OCI-LY7 (cell line): Measurements from ENCODE around the gene PSTPIP2. TPM values are rescaled to one million over a fixed set of nuclear protein-coding genes. Genes with fewer than 3 reads are reported as not detected.

ENCODE experiments used
- BruUV-seq: library from RNA; stranded (reverse); fragments of 400-500 nt; replicated peaks from 2 replicates; lab custom pipeline; 2021; lab: Mats Ljungman, UMichigan
- CTCF ChIA-PET: fragments of 300-600 bp; sonication (Branson Sonifier 250); formaldehyde crosslinking; loops from one replicate; lab custom pipeline; 2022; ENCODE audit warnings: antibody characterized with exemption; ENCODE audit not compliant: unreplicated experiment; lab: Charles Lee
- POLR2A ChIA-PET: fragments of 300-600 bp; sonication (Branson Sonifier 250); formaldehyde crosslinking; loops from one replicate; lab custom pipeline; 2022; ENCODE audit warnings: antibody characterized with exemption; lab: Charles Lee
- DNase-seq: peaks from one replicate; pipeline ENCODE4 v3.0.0-alpha.2; 2015; ENCODE audit warnings: low spot score
- H2AFZ ChIP-seq: fragments of 200-600 bp; sonication (generic), shearing (Covaris generic); 2 replicates; pipeline ENCODE4 v1.6.1; 2014; ENCODE audit warnings: mild to moderate bottlenecking, antibody characterized with exemption, low read length, moderate library complexity
- H3K27ac ChIP-seq: fragments of 200-600 bp; sonication (generic); 2 replicates; pipeline ENCODE4 v1.5.1; 2014; ENCODE audit warnings: mixed run types, low read depth, mild to moderate bottlenecking, moderate library complexity, low read length, inconsistent platforms; ENCODE audit not compliant: poor library complexity, severe bottlenecking
- H3K36me3 ChIP-seq: fragments of 200-600 bp; sonication (generic); 2 replicates; pipeline ENCODE4 v1.6.1; 2014; ENCODE audit warnings: mild to moderate bottlenecking, antibody characterized with exemption, low read length, moderate library complexity, mixed read lengths; ENCODE audit not compliant: insufficient read depth
- H3K4me1 ChIP-seq: fragments of 200-600 bp; sonication (generic); 2 replicates; pipeline ENCODE4 v1.5.1; 2014; ENCODE audit warnings: mild to moderate bottlenecking, low read length; ENCODE audit not compliant: insufficient read depth, poor library complexity, severe bottlenecking
- H3K4me2 ChIP-seq: fragments of 200-600 bp; sonication (generic); 2 replicates; pipeline ENCODE4 v1.6.1; 2014; ENCODE audit warnings: mild to moderate bottlenecking, low read length
- H3K4me3 ChIP-seq: fragments of 200-600 bp; sonication (generic); 2 replicates; pipeline ENCODE4 v1.5.1; 2014; ENCODE audit warnings: mild to moderate bottlenecking, low read depth, low read length; ENCODE audit not compliant: poor library complexity, severe bottlenecking
- H3K79me2 ChIP-seq: fragments of 200-600 bp; sonication (generic); 2 replicates; pipeline ENCODE4 v1.6.1; 2016; ENCODE audit warnings: low read depth, mild to moderate bottlenecking, low read length, moderate library complexity, mixed read lengths; ENCODE audit not compliant: insufficient read depth
- H3K9me2 ChIP-seq: fragments of 200-600 bp; sonication (generic); 2 replicates; pipeline ENCODE4 v1.6.1; 2016; ENCODE audit warnings: mild to moderate bottlenecking, low read length, mixed read lengths; ENCODE audit not compliant: insufficient read depth
- H3K9me3 ChIP-seq: fragments of 200-600 bp; sonication (generic); 2 replicates; pipeline ENCODE4 v1.6.1; 2014; ENCODE audit warnings: mild to moderate bottlenecking, mixed run types, low read length, mixed read lengths
- H4K20me1 ChIP-seq: fragments of 200-600 bp; sonication (generic); 2 replicates; pipeline ENCODE4 v1.6.1; 2014; ENCODE audit warnings: mild to moderate bottlenecking, antibody characterized with exemption, low read length, moderate library complexity, mixed read lengths; ENCODE audit not compliant: insufficient read depth
- EZH2phosphoT487 ChIP-seq: fragments of 200-600 bp; sonication (generic); IDR thresholded peaks from 2 replicates; pipeline ENCODE4 v1.6.1; 2018; ENCODE audit warnings: low read depth, borderline replicate concordance, mild to moderate bottlenecking, mixed run types, antibody characterized with exemption, low read length, moderate library complexity, mixed read lengths
- intact Hi-C: fragments of 100-400 bp; cut with micrococcal nuclease; formaldehyde crosslinking; loops from one replicate; pipeline ENCODE4 v1.10.0; 2022; ENCODE audit not compliant: unreplicated experiment
- total RNA-seq, 2 experiments: library from RNA; depleted of rRNA in 1 of 2; stranded (reverse); fragments of >200 nt in 1 of 2; shearing (Covaris generic) in 1 of 2; gene quantifications; 2 replicates each; pipeline ENCODE4 v1.2.3, GENCODE V29; 2014 to 2022
- TF ChIP-seq, protein P1 (sequence below): fragments of 200-600 bp; sonication (generic); conservative IDR thresholded peaks from 2 replicates; pipeline ENCODE4 v1.5.1; 2014; ENCODE audit warnings: mild to moderate bottlenecking, antibody characterized with exemption, low read length, moderate library complexity, mixed read lengths

Gene PSTPIP2
- total RNA-seq, 2 experiments from 2014 or later = not detected

DNA sequence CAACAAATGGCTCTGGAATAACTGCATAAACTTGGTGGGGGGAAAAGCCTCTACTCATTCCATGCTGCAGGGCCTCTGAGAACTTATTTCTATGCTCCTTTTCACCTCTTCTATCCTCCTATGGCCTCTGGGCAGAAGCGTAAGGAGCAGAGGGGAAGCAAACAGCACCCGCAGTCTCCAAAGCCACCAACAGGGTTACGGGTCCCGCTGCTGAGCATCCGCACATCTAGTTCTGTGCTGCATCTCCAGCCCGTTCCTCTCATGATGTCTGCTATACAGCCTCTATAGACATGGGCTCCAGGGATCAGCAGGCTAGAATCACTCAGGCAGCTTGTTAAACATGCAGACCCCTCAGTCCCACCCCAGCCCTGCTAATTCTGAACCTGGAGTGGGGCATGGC, 25.9 kb downstream of the PSTPIP2 start:
- Histone ChIP-seq H3K36me3 (no peaks in the 10 kb centered on the region), H3K79me2 (no peaks in the 10 kb centered on the region), H3K9me3 (no peaks in the 10 kb centered on the region), H4K20me1 (no peaks in the 10 kb centered on the region), H3K9me2 (no peaks in the 10 kb centered on the region), H3K4me3 (no peak overlapping the region), H3K4me1 (no peaks in the 10 kb centered on the region), H2AFZ (no peak overlapping the region), H3K27ac (no peak overlapping the region), H3K4me2 (no peak overlapping the region)
- no peak for DNase-seq
- intact Hi-C loops = no loop called here
- POLR2A ChIA-PET = interaction anchor here (0.5 kb wide), 1 partner anchor 13 kb away, joined by 4 read pairs; no protein-coding TSS in a partner anchor
- CTCF ChIA-PET = no interaction called here
- no TSS peak for BruUV-seq
- TF ChIP-seq EZH2phosphoT487 = no peak
- TF ChIP-seq, protein P1, sequence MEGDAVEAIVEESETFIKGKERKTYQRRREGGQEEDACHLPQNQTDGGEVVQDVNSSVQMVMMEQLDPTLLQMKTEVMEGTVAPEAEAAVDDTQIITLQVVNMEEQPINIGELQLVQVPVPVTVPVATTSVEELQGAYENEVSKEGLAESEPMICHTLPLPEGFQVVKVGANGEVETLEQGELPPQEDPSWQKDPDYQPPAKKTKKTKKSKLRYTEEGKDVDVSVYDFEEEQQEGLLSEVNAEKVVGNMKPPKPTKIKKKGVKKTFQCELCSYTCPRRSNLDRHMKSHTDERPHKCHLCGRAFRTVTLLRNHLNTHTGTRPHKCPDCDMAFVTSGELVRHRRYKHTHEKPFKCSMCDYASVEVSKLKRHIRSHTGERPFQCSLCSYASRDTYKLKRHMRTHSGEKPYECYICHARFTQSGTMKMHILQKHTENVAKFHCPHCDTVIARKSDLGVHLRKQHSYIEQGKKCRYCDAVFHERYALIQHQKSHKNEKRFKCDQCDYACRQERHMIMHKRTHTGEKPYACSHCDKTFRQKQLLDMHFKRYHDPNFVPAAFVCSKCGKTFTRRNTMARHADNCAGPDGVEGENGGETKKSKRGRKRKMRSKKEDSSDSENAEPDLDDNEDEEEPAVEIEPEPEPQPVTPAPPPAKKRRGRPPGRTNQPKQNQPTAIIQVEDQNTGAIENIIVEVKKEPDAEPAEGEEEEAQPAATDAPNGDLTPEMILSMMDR = no peak

DNA sequence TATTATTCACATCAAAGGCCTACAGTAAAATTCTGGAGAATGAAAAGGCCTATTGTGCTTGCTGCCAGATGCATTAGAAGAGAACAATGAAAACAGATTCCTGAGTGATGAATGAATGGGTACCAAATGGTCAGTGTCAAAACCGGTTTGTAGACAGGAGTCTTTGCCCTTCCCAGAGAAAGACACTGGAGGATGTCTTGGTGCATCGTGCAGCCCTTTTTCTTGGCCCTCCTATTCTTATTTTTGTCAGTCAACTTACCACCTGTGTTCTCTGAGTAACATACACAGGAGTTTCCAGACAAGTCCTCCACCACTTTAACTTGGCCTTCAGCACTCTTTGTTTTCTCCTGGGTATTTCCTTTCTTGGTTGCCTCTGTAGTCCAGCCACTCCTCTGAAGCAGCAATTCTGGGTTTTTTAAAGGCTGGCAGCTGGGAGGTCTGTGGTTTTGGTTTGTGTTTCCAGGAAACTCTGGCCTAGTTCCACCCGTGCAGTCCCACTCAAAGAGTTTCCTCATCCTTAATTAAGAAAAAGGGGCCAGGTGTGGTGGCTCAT, 29.4 kb downstream of the PSTPIP2 start:
- TF ChIP-seq, protein P1 = no peak
- no peak for TF ChIP-seq EZH2phosphoT487
- Histone ChIP-seq H3K4me3 (no peak overlapping the region), H3K36me3 (no peaks in the 10 kb centered on the region), H3K9me2 (no peaks in the 10 kb centered on the region), H3K4me1 (no peaks in the 10 kb centered on the region), H2AFZ (no peak overlapping the region), H4K20me1 (no peaks in the 10 kb centered on the region), H3K9me3 (no peaks in the 10 kb centered on the region), H3K4me2 (no peak overlapping the region), H3K27ac (no peak overlapping the region), H3K79me2 (no peaks in the 10 kb centered on the region)
- ChIA-PET CTCF (no interaction called here), POLR2A (interaction anchor here (0.6 kb wide), 1 partner anchor 29 kb away, joined by 3 read pairs; no protein-coding TSS in a partner anchor)
- intact Hi-C loops = no loop called here
- DNase-seq = no peak
- no TSS peak for BruUV-seq

GRCh38 chr18:46040747-46041104, 31.3 kb downstream of the PSTPIP2 start:
- H3K36me3 ChIP-seq = no peaks in the 10 kb centered on the region
- no peak overlapping the region for H3K4me2 ChIP-seq
- no peaks in the 10 kb centered on the region for H3K9me3 ChIP-seq
- no TSS peak for BruUV-seq
- no peaks in the 10 kb centered on the region for H3K9me2 ChIP-seq
- H3K27ac ChIP-seq = no peak overlapping the region
- no peaks in the 10 kb centered on the region for H3K79me2 ChIP-seq
- no peak for DNase-seq
- H3K4me3 ChIP-seq = no peak overlapping the region
- no peak overlapping the region for H2AFZ ChIP-seq
- intact Hi-C loops = no loop called here
- CTCF ChIA-PET = interaction anchor here (0.6 kb wide), 1 partner anchor 1141 kb away, joined by 4 read pairs; no protein-coding TSS in a partner anchor
- H3K4me1 ChIP-seq = no peaks in the 10 kb centered on the region
- H4K20me1 ChIP-seq = no peaks in the 10 kb centered on the region
- TF ChIP-seq, protein P1 = no peak
- no peak for TF ChIP-seq EZH2phosphoT487
- POLR2A ChIA-PET = no interaction called here
